Gastrocnemius medialis (tissue), 4 donors: Measurements from ENCODE around the gene PID1.

Experiments used
- CTCF ChIP-seq, 5 experiments: fragments of 450-650 bp in 3 of 5; fragments of 200-600 bp in 2 of 5; sonication (generic) in 2 of 5; IDR thresholded peaks in 4 of 5; conservative IDR thresholded peaks in 1 of 5; 1 replicate in 4 of 5; 2 replicates in 1 of 5; pipeline ENCODE4 v1.5.1; 2016 to 2019; ENCODE audit warnings: antibody characterized with exemption in 5 of 5, mild to moderate bottlenecking in 3 of 5, moderate library complexity in 3 of 5
- POLR2A ChIP-seq, 2 donors: fragments of 450-650 bp; IDR thresholded peaks; one replicate each; pipeline ENCODE4 v1.6.1; 2017; ENCODE audit warnings: antibody characterized with exemption in 2 of 2, mild to moderate bottlenecking in 2 of 2, moderate library complexity in 2 of 2

- no peak for TF ChIP-seq POLR2A (IDR thresholded peaks at IDR 0.05)
- no peak for TF ChIP-seq CTCF (IDR thresholded peaks at IDR 0.05 in 4 of 5, conservative IDR thresholded peaks at IDR 0.05 in 1 of 5)
Measured at GRCh38 chr2:229033816-229034215, 237.3 kb downstream of the PID1 start.
